Panc1 (cell line): Measurements from ENCODE around the gene BCKDHA. TPM values are rescaled to one million over a fixed set of nuclear protein-coding genes. Genes with fewer than 3 reads are reported as not detected.
"Not testable (repeated sequence)": the region's sequence is repeated elsewhere in the genome, so short reads cannot be mapped to it uniquely, and the experiment has no call there.

ENCODE experiments used
- ATAC-seq: fragments of 200-7000 bp; cut with Tn5 transposase; 2 replicates; pipeline ENCODE4 v1.9.1; 2020; ENCODE audit warnings: mild to moderate bottlenecking, moderate library complexity
- BruUV-seq: library from RNA; stranded (reverse); fragments of 400-500 nt; replicated peaks from 2 replicates; lab custom pipeline; 2021; lab: Mats Ljungman, UMichigan
- CTCF ChIA-PET: fragments of 300-600 bp; sonication (Branson Sonifier 250); formaldehyde crosslinking; loops from one replicate; lab custom pipeline; 2022; ENCODE audit warnings: antibody characterized with exemption; lab: Charles Lee
- POLR2A ChIA-PET: fragments of 300-600 bp; sonication (Branson Sonifier 250); formaldehyde crosslinking; loops from one replicate; lab custom pipeline; 2022; ENCODE audit warnings: antibody characterized with exemption; lab: Charles Lee
- DNase-seq: peaks from one replicate; pipeline ENCODE4 v3.0.0-alpha.2; 2010; ENCODE audit warnings: low read depth, low spot score
- H3K27ac ChIP-seq: 2 replicates; pipeline ENCODE4 v1.5.1; 2011; ENCODE audit warnings: mild to moderate bottlenecking, low read length, inconsistent platforms
- H3K27me3 ChIP-seq: fragments of 200-500 bp; sonication (Bioruptor generic); 2 replicates; pipeline ENCODE4 v1.6.0; 2014; ENCODE audit warnings: low read length, inconsistent platforms; ENCODE audit not compliant: control insufficient read depth, insufficient read depth
- H3K36me3 ChIP-seq: fragments of 200-500 bp; sonication (Bioruptor generic); 2 replicates; pipeline ENCODE4 v1.5.1; 2014; ENCODE audit warnings: inconsistent platforms, mild to moderate bottlenecking, low read length, moderate library complexity; ENCODE audit not compliant: control insufficient read depth, insufficient read depth
- H3K4me1 ChIP-seq: 2 replicates; pipeline ENCODE4 v1.5.1; 2011; ENCODE audit warnings: inconsistent platforms, mild to moderate bottlenecking, low read length, moderate library complexity; ENCODE audit not compliant: control insufficient read depth, insufficient read depth
- H3K4me3 ChIP-seq, 2 experiments: 2 replicates each; pipeline ENCODE4 v1.5.1; 2011 to 2012; ENCODE audit warnings: low read depth in 2 of 2, low read length in 2 of 2, mild to moderate bottlenecking in 2 of 2, inconsistent platforms in 1 of 2, moderate library complexity in 1 of 2
- H3K9me3 ChIP-seq: fragments of 200-500 bp; sonication (Bioruptor generic); 2 replicates; pipeline ENCODE4 v1.5.1; 2014; ENCODE audit warnings: low read depth, mild to moderate bottlenecking, inconsistent platforms, low read length, moderate library complexity; ENCODE audit not compliant: control insufficient read depth, insufficient read depth
- POLR2AphosphoS5 ChIP-seq: IDR thresholded peaks from 2 replicates; pipeline ENCODE4 v1.6.1; 2012; ENCODE audit warnings: mild to moderate bottlenecking, low read depth, low read length, moderate library complexity
- SIN3A ChIP-seq: IDR thresholded peaks from 2 replicates; pipeline ENCODE4 v1.6.1; 2012; ENCODE audit warnings: low read depth, mild to moderate bottlenecking, low read length, moderate library complexity, borderline replicate concordance; ENCODE audit not compliant: insufficient read depth
- TCF7L2 ChIP-seq: IDR thresholded peaks from 2 replicates; pipeline ENCODE4 v1.6.1; 2011; ENCODE audit warnings: mild to moderate bottlenecking, low read depth, low read length, inconsistent platforms
- in situ Hi-C: cut with HindIII; loops from 2 replicates; pipeline ENCODE4 v1.10.0; 2016; ENCODE audit warnings: low sequenced_read_pairs, low pct_unique_long_range_greater_than_20kb
- intact Hi-C: fragments of 100-400 bp; cut with micrococcal nuclease; formaldehyde crosslinking; loops from one replicate; pipeline ENCODE4 v1.10.0; 2022; ENCODE audit not compliant: unreplicated experiment
- total RNA-seq: library from RNA; stranded (reverse); gene quantifications from one replicate; pipeline ENCODE4 v1.2.1, GENCODE V29; 2021; ENCODE audit not compliant: unreplicated experiment
- TF ChIP-seq, protein P1 (sequence below): fragments of 450-650 bp; IDR thresholded peaks from 2 replicates; pipeline ENCODE4 v1.5.1; 2017; ENCODE audit warnings: mild to moderate bottlenecking
- TF ChIP-seq, protein P2 (sequence below), 2 experiments: IDR thresholded peaks; 2 replicates each; pipeline ENCODE4 v1.6.1; 2011 to 2012; ENCODE audit warnings: low read depth in 2 of 2, control low read depth in 1 of 2, low read length in 1 of 2, mild to moderate bottlenecking in 1 of 2, moderate library complexity in 1 of 2; ENCODE audit not compliant: insufficient read depth in 1 of 2

The BCKDHA gene
- total RNA-seq, 1 experiment from 2014 or later, result 11.2 TPM

DNA sequence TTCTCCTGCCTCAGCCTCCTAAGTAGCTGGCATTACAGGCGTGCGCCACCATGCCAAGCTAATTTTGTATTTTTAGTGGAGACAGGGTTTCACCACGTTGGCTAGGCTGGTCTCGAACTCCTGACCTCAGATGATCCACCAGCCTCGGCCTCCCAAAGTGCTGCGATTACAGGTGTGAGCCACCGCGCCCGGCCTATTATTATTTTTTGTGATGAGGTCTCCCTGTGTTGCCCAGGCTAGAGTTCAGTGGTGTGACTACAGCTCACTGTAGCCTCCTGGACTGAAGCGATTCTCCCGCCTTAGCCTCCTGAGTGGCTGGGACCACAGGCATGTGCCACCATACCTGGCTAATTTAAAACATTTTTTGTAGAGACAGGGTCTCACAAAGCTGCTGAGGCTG is 37.8 kb downstream of the BCKDHA start:
- H3K4me1 ChIP-seq, intact Hi-C loops, H3K27me3 ChIP-seq, DNase-seq, BruUV-seq, H3K4me3 ChIP-seq, in situ Hi-C loops, ATAC-seq, H3K27ac ChIP-seq, H3K36me3 ChIP-seq, H3K9me3 ChIP-seq: not testable (repeated sequence)
- ChIA-PET CTCF (interaction anchor here (0.6 to 0.7 kb wide), 2 partner anchors 78 to 95 kb away, joined by 5 to 8 read pairs; no protein-coding TSS in a partner anchor), POLR2A (interaction anchor here (0.6 kb wide), 1 partner anchor 171 kb away, joined by 3 read pairs; the partner anchor contains the start of gene HNRNPUL1)

DNA sequence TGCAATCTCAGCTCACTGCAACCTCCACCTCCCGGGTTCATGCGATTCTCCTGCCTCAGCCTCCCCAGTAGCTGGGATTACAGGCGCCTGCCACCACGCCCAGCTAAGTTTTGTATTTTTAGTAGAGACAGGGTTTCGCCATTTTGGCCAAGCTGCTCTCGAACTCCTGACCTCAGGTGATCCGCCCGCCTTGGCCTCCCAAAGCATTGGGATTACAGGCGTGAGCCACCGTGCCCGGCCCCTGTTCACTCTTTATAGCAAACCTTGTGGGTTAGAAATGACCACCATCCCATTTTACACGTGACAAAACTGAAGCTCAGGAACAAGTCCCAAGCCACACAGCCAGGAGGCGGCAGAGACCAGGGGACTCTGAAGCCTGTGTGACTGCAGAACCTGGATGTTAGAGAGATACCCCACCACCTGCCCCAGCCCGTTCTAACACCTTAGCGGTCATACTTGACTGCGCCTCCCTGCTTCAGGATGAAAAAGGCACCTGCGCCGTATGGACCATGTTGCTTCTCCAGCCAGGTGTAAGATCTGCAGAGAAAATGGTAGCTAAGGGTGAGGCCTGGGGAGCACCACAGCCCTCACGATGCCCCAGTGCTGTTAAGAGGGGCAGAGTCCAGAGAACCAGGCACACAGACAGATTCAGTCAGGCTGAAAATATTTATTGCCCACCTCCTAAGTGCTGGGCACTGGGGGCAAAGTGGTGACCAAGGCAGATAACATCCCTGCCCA is 38.5 kb downstream of the BCKDHA start:
- DNase-seq, result no peak
- in situ Hi-C loops, result no loop called here
- no peak overlapping the region for H3K27ac ChIP-seq
- POLR2A ChIA-PET, result interaction anchor here (0.6 kb wide), 1 partner anchor 172 kb away, joined by 3 read pairs; the partner anchor contains the start of gene HNRNPUL1
- no peaks in the 10 kb centered on the region for H3K9me3 ChIP-seq
- intact Hi-C loops, result no loop called here
- TF ChIP-seq, protein P1, sequence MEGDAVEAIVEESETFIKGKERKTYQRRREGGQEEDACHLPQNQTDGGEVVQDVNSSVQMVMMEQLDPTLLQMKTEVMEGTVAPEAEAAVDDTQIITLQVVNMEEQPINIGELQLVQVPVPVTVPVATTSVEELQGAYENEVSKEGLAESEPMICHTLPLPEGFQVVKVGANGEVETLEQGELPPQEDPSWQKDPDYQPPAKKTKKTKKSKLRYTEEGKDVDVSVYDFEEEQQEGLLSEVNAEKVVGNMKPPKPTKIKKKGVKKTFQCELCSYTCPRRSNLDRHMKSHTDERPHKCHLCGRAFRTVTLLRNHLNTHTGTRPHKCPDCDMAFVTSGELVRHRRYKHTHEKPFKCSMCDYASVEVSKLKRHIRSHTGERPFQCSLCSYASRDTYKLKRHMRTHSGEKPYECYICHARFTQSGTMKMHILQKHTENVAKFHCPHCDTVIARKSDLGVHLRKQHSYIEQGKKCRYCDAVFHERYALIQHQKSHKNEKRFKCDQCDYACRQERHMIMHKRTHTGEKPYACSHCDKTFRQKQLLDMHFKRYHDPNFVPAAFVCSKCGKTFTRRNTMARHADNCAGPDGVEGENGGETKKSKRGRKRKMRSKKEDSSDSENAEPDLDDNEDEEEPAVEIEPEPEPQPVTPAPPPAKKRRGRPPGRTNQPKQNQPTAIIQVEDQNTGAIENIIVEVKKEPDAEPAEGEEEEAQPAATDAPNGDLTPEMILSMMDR, result no peak
- TF ChIP-seq POLR2AphosphoS5 (no peak), TCF7L2 (no peak), SIN3A (no peak)
- TF ChIP-seq, protein P2, sequence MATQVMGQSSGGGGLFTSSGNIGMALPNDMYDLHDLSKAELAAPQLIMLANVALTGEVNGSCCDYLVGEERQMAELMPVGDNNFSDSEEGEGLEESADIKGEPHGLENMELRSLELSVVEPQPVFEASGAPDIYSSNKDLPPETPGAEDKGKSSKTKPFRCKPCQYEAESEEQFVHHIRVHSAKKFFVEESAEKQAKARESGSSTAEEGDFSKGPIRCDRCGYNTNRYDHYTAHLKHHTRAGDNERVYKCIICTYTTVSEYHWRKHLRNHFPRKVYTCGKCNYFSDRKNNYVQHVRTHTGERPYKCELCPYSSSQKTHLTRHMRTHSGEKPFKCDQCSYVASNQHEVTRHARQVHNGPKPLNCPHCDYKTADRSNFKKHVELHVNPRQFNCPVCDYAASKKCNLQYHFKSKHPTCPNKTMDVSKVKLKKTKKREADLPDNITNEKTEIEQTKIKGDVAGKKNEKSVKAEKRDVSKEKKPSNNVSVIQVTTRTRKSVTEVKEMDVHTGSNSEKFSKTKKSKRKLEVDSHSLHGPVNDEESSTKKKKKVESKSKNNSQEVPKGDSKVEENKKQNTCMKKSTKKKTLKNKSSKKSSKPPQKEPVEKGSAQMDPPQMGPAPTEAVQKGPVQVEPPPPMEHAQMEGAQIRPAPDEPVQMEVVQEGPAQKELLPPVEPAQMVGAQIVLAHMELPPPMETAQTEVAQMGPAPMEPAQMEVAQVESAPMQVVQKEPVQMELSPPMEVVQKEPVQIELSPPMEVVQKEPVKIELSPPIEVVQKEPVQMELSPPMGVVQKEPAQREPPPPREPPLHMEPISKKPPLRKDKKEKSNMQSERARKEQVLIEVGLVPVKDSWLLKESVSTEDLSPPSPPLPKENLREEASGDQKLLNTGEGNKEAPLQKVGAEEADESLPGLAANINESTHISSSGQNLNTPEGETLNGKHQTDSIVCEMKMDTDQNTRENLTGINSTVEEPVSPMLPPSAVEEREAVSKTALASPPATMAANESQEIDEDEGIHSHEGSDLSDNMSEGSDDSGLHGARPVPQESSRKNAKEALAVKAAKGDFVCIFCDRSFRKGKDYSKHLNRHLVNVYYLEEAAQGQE (IDR thresholded peaks at IDR 0.05; ENCODE audit: insufficient read depth in 1 of 2, low read depth in 2 of 2, low read length in 1 of 2), result no peak
- no peaks in the 10 kb centered on the region for H3K27me3 ChIP-seq
- no peak for ATAC-seq
- BruUV-seq, result no TSS peak
- H3K36me3 ChIP-seq, result no peaks in the 10 kb centered on the region; the same call in 1 of the 2 replicates
- CTCF ChIA-PET, result interaction anchor here (0.6 to 0.7 kb wide), 2 partner anchors 79 to 96 kb away, joined by 5 to 8 read pairs; no protein-coding TSS in a partner anchor
- no peak overlapping the region for H3K4me3 ChIP-seq
- H3K4me1 ChIP-seq, result peaks cover 5% of the 10 kb centered on the region; the same call in 1 of the 2 replicates

DNA sequence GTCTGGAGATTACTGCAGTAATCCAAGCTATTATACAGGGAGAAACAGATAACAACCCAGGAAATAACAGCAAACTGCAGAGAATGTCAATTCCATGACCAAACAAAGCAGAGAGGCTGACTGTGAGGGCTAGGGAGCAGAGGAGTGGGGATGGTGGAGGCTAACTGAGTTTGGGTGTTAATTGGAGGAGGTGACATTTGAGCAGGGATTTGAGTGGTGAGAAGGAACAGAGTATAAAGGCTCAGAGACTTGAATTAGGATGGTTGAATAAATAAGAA is 39.0 kb downstream of the BCKDHA start:
- in situ Hi-C loops (no loop called here), intact Hi-C loops (no loop called here)
- Histone ChIP-seq H3K9me3 (no peaks in the 10 kb centered on the region), H3K27me3 (no peaks in the 10 kb centered on the region), H3K27ac (no peak overlapping the region), H3K36me3 (no peaks in the 10 kb centered on the region; the same call in 1 of the 2 replicates), H3K4me3 (no peak overlapping the region), H3K4me1 (peaks cover 5% of the 10 kb centered on the region; the same call in 1 of the 2 replicates)
- POLR2A ChIA-PET, result no interaction called here
- BruUV-seq, result no TSS peak
- TF ChIP-seq, protein P1, result no peak
- TF ChIP-seq POLR2AphosphoS5, result no peak
- no peak for TF ChIP-seq SIN3A
- no peak for TF ChIP-seq TCF7L2
- TF ChIP-seq, protein P2 (IDR thresholded peaks at IDR 0.05; ENCODE audit: insufficient read depth in 1 of 2, low read depth in 2 of 2, low read length in 1 of 2), result no peak
- CTCF ChIA-PET, result no interaction called here
- no peak for ATAC-seq
- no peak for DNase-seq
